GM12875 (cell line): ENCODE results near the gene GGT7.

Source experiments
- H3K4me3 ChIP-seq: one replicate; pipeline ENCODE4 v1.5.1; 2011; ENCODE audit warnings: low read depth, low read length, control low read depth
- CTCF ChIP-seq: IDR thresholded peaks from 2 replicates; pipeline ENCODE4 v1.5.1; 2011; ENCODE audit warnings: low read depth, mild to moderate bottlenecking, control low read depth, inconsistent platforms, low read length, moderate library complexity, borderline replicate concordance; ENCODE audit not compliant: insufficient read depth

The GGT7 gene

GRCh38 chr20:34842143-34842542 is 30.5 kb downstream of the GGT7 start:
- TF ChIP-seq CTCF: no peak
- H3K4me3 ChIP-seq: no peak overlapping the region

- TF ChIP-seq CTCF: no peak
- no peak overlapping the region for H3K4me3 ChIP-seq
Measured at GRCh38 chr20:34834459-34834893, 38.2 kb downstream of the GGT7 start.

GRCh38 chr20:34831936-34832335 is 40.7 kb downstream of the GGT7 start:
- no peak for TF ChIP-seq CTCF
- H3K4me3 ChIP-seq: no peak overlapping the region

GRCh38 chr20:34829191-34829590 is 43.5 kb downstream of the GGT7 start:
- TF ChIP-seq CTCF: no peak
- no peak overlapping the region for H3K4me3 ChIP-seq

GRCh38 chr20:34825530-34826362 is 46.9 kb downstream of the GGT7 start, which contains the start of gene NCOA6:
Gene NCOA6, minus strand, starts transcription at chr20:34825651. Its CDS starts 43,296 bp downstream, at chr20:34782355.
- TF ChIP-seq CTCF: no peak
- H3K4me3 ChIP-seq: peak within 1 kb of the TSS; percentile 44

- no peak for TF ChIP-seq CTCF
- H3K4me3 ChIP-seq: peak overlapping the region; percentile 44
Measured at GRCh38 chr20:34824806-34825529, 47.7 kb downstream of the GGT7 start.
